HG02763 (cell line): ENCODE results near the gene ANXA11.

Experiments used
- ATAC-seq: cut with Tn5 transposase; IDR thresholded peaks from one replicate; pipeline ENCODE4 v1.9.1; 2021; ENCODE audit warnings: mild to moderate bottlenecking, moderate library complexity; ENCODE audit not compliant: unreplicated experiment

The ANXA11 gene

DNA sequence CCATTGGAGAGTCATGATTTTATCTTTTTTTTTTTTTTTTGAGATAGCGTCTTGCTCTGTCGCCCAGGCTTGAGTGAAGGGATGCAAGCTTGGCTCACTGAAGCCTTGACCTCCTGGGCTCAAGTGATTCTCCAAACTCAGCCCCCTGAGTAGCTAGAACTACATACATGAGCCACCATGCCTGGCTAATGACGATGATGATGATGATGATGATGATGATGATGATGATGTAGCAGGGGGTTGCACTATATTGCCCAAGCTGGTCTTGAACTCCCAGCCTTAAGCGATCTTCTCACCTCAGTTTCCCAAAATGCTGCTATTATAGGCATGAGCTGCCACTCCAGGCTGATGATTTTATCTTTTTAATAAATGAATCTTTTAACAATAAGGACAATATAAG is 86.7 kb downstream of the ANXA11 start:
- no peak for ATAC-seq

DNA sequence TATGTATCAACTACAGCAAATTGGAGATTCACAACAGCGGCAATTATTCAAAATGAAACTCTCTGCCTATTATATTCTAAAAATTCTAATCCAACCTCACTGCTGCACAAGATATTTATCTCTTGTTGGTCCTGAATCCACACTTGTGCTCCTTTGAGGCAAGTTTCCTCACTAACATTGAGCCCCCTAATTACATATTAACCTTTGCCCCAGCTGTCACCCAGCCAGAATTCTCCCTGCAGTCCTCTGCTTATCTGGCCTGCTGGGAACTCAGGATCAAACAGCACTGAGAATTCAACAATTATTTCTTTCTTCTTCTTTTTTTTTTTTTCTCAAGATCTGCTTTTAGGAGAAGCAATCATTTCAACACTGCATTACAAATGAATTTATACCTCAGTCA is 94.4 kb downstream of the ANXA11 start:
- ATAC-seq: no peak

DNA sequence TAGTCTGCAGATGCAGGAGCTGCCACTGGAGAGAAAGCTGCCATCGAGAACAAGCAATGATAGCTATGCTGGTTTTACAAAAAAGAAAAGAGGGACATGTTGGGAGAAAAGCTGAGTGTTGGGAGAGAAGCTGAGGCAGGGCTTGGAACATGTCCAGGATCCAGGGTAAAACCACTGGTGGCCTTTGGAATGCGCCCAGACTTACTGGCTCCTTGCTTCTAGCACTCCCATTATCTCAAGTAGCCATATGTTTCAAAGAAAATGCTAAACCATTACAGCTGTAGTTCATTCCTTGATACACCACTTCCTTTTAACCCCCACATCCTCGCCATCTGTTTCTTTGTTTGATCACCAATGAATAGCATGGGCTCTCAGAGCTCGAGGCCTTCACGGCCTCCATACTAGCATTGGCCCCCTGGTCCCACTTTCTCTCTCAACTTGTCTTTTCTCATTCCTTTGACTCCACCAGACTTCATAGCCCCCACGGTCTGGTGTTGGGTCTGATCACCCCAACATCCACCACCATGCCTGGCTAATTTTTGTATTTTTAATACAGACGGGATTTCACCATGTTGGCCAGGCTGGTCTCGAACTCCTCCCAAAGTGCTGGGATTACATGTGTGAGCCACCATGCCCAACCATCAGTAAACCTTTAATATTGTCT is 96.6 kb downstream of the ANXA11 start:
- ATAC-seq: no peak

DNA sequence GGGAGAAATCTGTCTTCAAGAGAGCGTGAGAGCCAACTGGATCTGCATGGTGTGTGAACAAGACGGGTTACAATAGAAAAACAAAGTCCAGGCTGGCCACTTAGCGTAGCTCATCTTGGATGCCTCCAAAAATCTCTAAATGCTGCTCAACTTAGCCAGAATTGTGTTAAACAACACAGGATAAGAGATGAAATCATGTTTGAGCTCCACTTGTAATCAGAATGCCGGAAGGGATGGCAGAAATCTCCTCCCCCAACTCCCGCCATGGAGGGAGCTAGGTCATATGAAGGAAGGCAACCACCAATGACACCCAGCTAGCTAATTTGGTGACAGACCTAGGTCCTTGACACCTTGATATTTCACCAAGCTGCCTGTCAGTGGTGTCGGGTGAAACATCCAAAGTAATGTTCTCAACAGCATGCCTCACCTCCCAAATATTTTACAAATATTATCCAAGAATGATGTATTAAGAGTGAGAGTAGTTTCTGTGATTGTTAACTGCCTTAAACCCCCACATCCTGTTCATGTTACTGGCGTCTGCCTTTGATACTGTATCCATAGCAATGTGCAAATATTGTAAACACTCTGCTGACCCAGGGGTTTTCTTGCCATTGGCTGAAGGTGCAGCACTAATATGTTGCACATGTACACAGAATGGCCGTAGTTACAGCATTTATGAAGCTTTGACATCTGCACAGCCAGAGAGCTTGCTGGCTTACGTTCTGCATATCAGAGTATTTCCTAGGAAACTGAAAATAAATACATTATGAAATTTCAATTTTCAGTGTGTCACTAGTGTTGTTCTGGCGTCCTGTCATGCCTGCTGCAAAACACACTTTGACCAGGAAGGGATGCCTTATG is 101.0 kb downstream of the ANXA11 start:
- ATAC-seq: no peak
